K562 (cell line): ENCODE results near the gene GMDS. TPM values are rescaled to one million over a fixed set of nuclear protein-coding genes. Genes with fewer than 3 reads are reported as not detected.

ENCODE experiments used
- ATAC-seq: fragments of 200-7000 bp; cut with Tn5 transposase; 3 replicates; pipeline ENCODE4 v1.9.1; 2020; ENCODE audit warnings: moderate library complexity
- BruUV-seq: library from RNA; stranded (reverse); fragments of 400-500 nt; replicated peaks from 2 replicates; lab custom pipeline; 2021; lab: Mats Ljungman, UMichigan
- CTCF ChIA-PET: fragments of 300-600 bp; formaldehyde crosslinking; extraction: SDS; loops from one replicate; lab custom pipeline; 2021; ENCODE audit warnings: low intra/inter-chr PET ratio; lab: Yijun Ruan, JAX
- POLR2A ChIA-PET: fragments of 300-600, 350-650 bp; sonication (Branson Sonifier 250); formaldehyde crosslinking; extraction: SDS; loops from one replicate; lab custom pipeline; 2021; ENCODE audit warnings: antibody characterized with exemption, inconsistent platforms; lab: Yijun Ruan, JAX
- DNase-seq, 4 experiments: peaks; one replicate each; pipeline versions ENCODE4 v3.0.0 to v3.0.0-alpha.2; 2011 to 2018; ENCODE audit warnings: low spot score in 3 of 4, mixed read lengths in 3 of 4; ENCODE audit errors: extremely low read depth in 1 of 4
- FAIRE-seq: peaks from 2 replicates; lab custom pipeline; 2011; peaks lifted over from hg19 to GRCh38; lab: Jason Lieb, UNC
- H2AFZ ChIP-seq: 2 replicates; pipeline ENCODE4 v1.6.0; 2011; ENCODE audit warnings: low read depth, low read length, control low read depth, inconsistent platforms
- H3K27ac ChIP-seq: fragments of 200-600 bp; 3 replicates; pipeline ENCODE4 v1.8.0; 2011; ENCODE audit warnings: low read depth, mild to moderate bottlenecking, control low read depth, inconsistent platforms, low read length, moderate library complexity, mixed read lengths; ENCODE audit errors: extremely low read depth
- H3K27me3 ChIP-seq, 2 experiments: fragments of 300-600 bp in 1 of 2; 2 replicates in 1 of 2; 3 replicates in 1 of 2; pipeline versions ENCODE4 v1.6.0 to v1.8.0; 2011; ENCODE audit warnings: inconsistent platforms in 2 of 2, low read length in 2 of 2, mild to moderate bottlenecking in 1 of 2, mixed read lengths in 1 of 2, moderate library complexity in 1 of 2; ENCODE audit not compliant: control insufficient read depth in 2 of 2, insufficient read depth in 2 of 2
- H3K36me3 ChIP-seq: fragments of 300-600 bp; 3 replicates; pipeline ENCODE4 v1.8.0; 2011; ENCODE audit warnings: mild to moderate bottlenecking, low read length, inconsistent platforms; ENCODE audit not compliant: control insufficient read depth, insufficient read depth
- H3K4me1 ChIP-seq, 2 experiments: fragments of 200-600 bp in 1 of 2; replicated peaks in 1 of 2; 2 replicates in 1 of 2; 3 replicates in 1 of 2; pipeline versions ENCODE4 v1.5.1 to v1.8.0; 2011; ENCODE audit warnings: inconsistent platforms in 2 of 2, low read length in 2 of 2, mild to moderate bottlenecking in 1 of 2, mixed read lengths in 1 of 2, moderate library complexity in 1 of 2; ENCODE audit not compliant: control insufficient read depth in 2 of 2, insufficient read depth in 2 of 2
- H3K4me2 ChIP-seq: 2 replicates; pipeline ENCODE4 v1.6.1; 2011; ENCODE audit warnings: low read length, control low read depth, inconsistent platforms, mixed read lengths; ENCODE audit not compliant: insufficient read depth
- H3K4me3 ChIP-seq: fragments of 200-600 bp; sonication (generic), shearing (Covaris generic); 2 replicates; pipeline ENCODE4 v1.5.1; 2016; ENCODE audit warnings: control low read depth, inconsistent platforms
- H3K79me2 ChIP-seq: fragments of 200-600 bp; 3 replicates; pipeline ENCODE4 v1.8.0; 2011; ENCODE audit warnings: low read length, inconsistent platforms; ENCODE audit not compliant: control insufficient read depth, insufficient read depth
- H3K9ac ChIP-seq, 2 experiments: 2 replicates each; pipeline versions ENCODE4 v1.6.0 to v1.6.1; 2011; ENCODE audit warnings: low read depth in 2 of 2, low read length in 2 of 2, control low read depth in 1 of 2, inconsistent platforms in 1 of 2, mild to moderate bottlenecking in 1 of 2, mixed read lengths in 1 of 2; ENCODE audit not compliant: insufficient read depth in 1 of 2
- H3K9me1 ChIP-seq: one replicate; pipeline ENCODE4 v1.6.0; 2011; ENCODE audit warnings: inconsistent platforms, mild to moderate bottlenecking, low read length, moderate library complexity; ENCODE audit not compliant: control insufficient read depth, insufficient read depth
- H3K9me3 ChIP-seq: replicated peaks from 2 replicates; pipeline ENCODE4 v1.5.1; 2011; ENCODE audit warnings: low read depth, low read length, inconsistent platforms; ENCODE audit not compliant: control insufficient read depth, insufficient read depth
- H4K20me1 ChIP-seq: replicated peaks from 2 replicates; pipeline ENCODE4 v1.6.1; 2011; ENCODE audit warnings: low read length, inconsistent platforms, mixed read lengths; ENCODE audit not compliant: control insufficient read depth, insufficient read depth
- ADNP ChIP-seq: fragments of 200-800 bp; sonication (Bioruptor generic); IDR thresholded peaks from 2 replicates; pipeline ENCODE4 v1.6.1; 2016; ENCODE audit warnings: missing genetic modification characterization, missing compliant biosample characterization
- SIN3B ChIP-seq: fragments of 450-650 bp; IDR thresholded peaks from 2 replicates; pipeline ENCODE4 v1.6.1; 2017; ENCODE audit warnings: low read depth, mild to moderate bottlenecking, moderate library complexity
- SMAD1 ChIP-seq: fragments of 150-350 bp; IDR thresholded peaks from 2 replicates; pipeline ENCODE4 v1.6.1; 2014; ENCODE audit warnings: low read length, low read depth; ENCODE audit not compliant: partially characterized antibody
- ZNF143 ChIP-seq: sonication (generic); formaldehyde crosslinking; IDR thresholded peaks from 2 replicates; pipeline ENCODE4 v1.9.0; 2022; ENCODE audit warnings: mild to moderate bottlenecking, missing genetic modification reagents
- ZNF583 ChIP-seq: fragments of 250-450 bp; sonication (Bioruptor Pico); IDR thresholded peaks from 2 replicates; pipeline ENCODE4 v1.4.0; 2020
- WGBS: fragments of 100-300 bp; shearing (Covaris generic); methylation state at CpG from one replicate; pipeline ENCODE4 v1.1.6; 2016; ENCODE audit warnings: low coverage, mixed read lengths; ENCODE audit not compliant: insufficient coverage; ENCODE audit errors: missing lambda C conversion rate; 5-methylcytosine and 5-hydroxymethylcytosine counted together
- in situ Hi-C: fragments of 300-500 bp; cut with MboI; formaldehyde crosslinking; loops from 4 replicates; pipeline ENCODE4 v1.15.0; 2018; ENCODE audit warnings: inconsistent platforms, mixed read lengths
- intact Hi-C: fragments of 100-400 bp; cut with micrococcal nuclease; formaldehyde crosslinking; loops from 2 replicates; pipeline ENCODE4 v1.14.2; 2022
- polyA plus RNA-seq, 8 experiments: library from polyadenylated mRNA; depleted of rRNA in 4 of 8; stranded (reverse) in 5 of 8; unstranded in 3 of 8; fragments of >200 nt; fragmentation: Nextera tagmentation in 2 of 8; fragmentation: Illumina TruSeq in 1 of 8; extraction: Ambion mirVana in 2 of 8; extraction: Trizol in 1 of 8; gene quantifications; 2 replicates each; pipeline versions ENCODE4 v1.2.1 to v1.2.3, GENCODE V29; 2011 to 2014; ENCODE audit warnings: inconsistent platforms in 1 of 8, missing spikeins in 1 of 8
- total RNA-seq, 7 experiments: library from RNA; depleted of rRNA in 6 of 7; stranded (reverse); fragments of >200 nt in 6 of 7; fragmentation: Illumina TruSeq in 2 of 7; extraction: Trizol in 2 of 7; gene quantifications; 2 replicates each; pipeline versions ENCODE4 v1.2.1 to v1.2.3, GENCODE V29; 2011 to 2021; ENCODE audit warnings: low replicate concordance in 1 of 7
- TF ChIP-seq, protein P1 (sequence below), 2 experiments: fragments of 450-650 bp in 1 of 2; sonication (generic) in 1 of 2; formaldehyde crosslinking; conservative IDR thresholded peaks; 2 replicates each; pipeline versions ENCODE4 v1.4.0 to v1.8.1; 2020 to 2022; ENCODE audit warnings: mild to moderate bottlenecking in 1 of 2, missing genetic modification reagents in 1 of 2
- TF ChIP-seq, protein P2 (sequence below), 2 experiments: fragments of 450-650 bp; IDR thresholded peaks; 2 replicates each; pipeline ENCODE4 v1.6.1; 2016; ENCODE audit warnings: mild to moderate bottlenecking in 2 of 2, borderline replicate concordance in 1 of 2, low read depth in 1 of 2, moderate library complexity in 1 of 2

The GMDS gene
- total and polyA plus RNA-seq, 9 of the 15 experiments (the other 6 are each of a cell fraction or from before 2014, with no cell fraction given): 0.48 to 31.8 (median 13.4) TPM

DNA sequence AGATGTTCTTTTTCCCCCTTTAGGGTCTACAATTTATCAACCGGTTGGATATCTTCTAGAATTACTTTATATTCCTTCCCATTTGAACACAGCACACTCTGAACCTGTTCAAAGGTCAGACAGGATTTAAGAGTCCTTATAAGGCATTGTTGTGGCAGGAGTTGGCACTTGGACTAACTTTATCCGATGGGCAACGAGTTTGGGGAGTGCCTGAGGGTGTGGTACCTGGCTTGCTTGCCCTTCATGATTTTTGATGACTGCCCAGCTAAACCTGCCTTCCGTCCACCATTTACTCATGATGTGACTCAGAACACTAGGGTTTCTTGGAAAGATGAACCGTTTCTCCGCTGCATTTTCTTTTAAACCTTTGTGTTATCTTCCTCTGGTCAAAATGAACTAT is 350.5 kb downstream of the GMDS start:
- FAIRE-seq (no peak), ATAC-seq (no peak), DNase-seq (no peak)
- Histone ChIP-seq H3K79me2 (no peaks in the 10 kb centered on the region), H2AFZ (no peak overlapping the region), H3K4me3 (no peak overlapping the region), H3K4me1 (no peaks in the 10 kb centered on the region), H4K20me1 (no peaks in the 10 kb centered on the region; the same call in 1 of the 2 replicates), H3K27me3 (peaks cover 5 to 16% of the 10 kb centered on the region in 2 experiments), H3K27ac (no peak overlapping the region), H3K9ac (no peak overlapping the region), H3K9me3 (no peaks in the 10 kb centered on the region), H3K36me3 (no peaks in the 10 kb centered on the region), H3K9me1 (no peaks in the 10 kb centered on the region), H3K4me2 (no peak overlapping the region)
- TF ChIP-seq, protein P1, sequence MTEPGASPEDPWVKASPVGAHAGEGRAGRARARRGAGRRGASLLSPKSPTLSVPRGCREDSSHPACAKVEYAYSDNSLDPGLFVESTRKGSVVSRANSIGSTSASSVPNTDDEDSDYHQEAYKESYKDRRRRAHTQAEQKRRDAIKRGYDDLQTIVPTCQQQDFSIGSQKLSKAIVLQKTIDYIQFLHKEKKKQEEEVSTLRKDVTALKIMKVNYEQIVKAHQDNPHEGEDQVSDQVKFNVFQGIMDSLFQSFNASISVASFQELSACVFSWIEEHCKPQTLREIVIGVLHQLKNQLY (CRISPR knock-in tag; conservative IDR thresholded peaks at IDR 0.05): no peak
- TF ChIP-seq ADNP (tag) (no peak), SMAD1 (no peak), SIN3B (no peak), ZNF143 (no peak), ZNF583 (CRISPR knock-in tag) (no peak)
- TF ChIP-seq, protein P2, sequence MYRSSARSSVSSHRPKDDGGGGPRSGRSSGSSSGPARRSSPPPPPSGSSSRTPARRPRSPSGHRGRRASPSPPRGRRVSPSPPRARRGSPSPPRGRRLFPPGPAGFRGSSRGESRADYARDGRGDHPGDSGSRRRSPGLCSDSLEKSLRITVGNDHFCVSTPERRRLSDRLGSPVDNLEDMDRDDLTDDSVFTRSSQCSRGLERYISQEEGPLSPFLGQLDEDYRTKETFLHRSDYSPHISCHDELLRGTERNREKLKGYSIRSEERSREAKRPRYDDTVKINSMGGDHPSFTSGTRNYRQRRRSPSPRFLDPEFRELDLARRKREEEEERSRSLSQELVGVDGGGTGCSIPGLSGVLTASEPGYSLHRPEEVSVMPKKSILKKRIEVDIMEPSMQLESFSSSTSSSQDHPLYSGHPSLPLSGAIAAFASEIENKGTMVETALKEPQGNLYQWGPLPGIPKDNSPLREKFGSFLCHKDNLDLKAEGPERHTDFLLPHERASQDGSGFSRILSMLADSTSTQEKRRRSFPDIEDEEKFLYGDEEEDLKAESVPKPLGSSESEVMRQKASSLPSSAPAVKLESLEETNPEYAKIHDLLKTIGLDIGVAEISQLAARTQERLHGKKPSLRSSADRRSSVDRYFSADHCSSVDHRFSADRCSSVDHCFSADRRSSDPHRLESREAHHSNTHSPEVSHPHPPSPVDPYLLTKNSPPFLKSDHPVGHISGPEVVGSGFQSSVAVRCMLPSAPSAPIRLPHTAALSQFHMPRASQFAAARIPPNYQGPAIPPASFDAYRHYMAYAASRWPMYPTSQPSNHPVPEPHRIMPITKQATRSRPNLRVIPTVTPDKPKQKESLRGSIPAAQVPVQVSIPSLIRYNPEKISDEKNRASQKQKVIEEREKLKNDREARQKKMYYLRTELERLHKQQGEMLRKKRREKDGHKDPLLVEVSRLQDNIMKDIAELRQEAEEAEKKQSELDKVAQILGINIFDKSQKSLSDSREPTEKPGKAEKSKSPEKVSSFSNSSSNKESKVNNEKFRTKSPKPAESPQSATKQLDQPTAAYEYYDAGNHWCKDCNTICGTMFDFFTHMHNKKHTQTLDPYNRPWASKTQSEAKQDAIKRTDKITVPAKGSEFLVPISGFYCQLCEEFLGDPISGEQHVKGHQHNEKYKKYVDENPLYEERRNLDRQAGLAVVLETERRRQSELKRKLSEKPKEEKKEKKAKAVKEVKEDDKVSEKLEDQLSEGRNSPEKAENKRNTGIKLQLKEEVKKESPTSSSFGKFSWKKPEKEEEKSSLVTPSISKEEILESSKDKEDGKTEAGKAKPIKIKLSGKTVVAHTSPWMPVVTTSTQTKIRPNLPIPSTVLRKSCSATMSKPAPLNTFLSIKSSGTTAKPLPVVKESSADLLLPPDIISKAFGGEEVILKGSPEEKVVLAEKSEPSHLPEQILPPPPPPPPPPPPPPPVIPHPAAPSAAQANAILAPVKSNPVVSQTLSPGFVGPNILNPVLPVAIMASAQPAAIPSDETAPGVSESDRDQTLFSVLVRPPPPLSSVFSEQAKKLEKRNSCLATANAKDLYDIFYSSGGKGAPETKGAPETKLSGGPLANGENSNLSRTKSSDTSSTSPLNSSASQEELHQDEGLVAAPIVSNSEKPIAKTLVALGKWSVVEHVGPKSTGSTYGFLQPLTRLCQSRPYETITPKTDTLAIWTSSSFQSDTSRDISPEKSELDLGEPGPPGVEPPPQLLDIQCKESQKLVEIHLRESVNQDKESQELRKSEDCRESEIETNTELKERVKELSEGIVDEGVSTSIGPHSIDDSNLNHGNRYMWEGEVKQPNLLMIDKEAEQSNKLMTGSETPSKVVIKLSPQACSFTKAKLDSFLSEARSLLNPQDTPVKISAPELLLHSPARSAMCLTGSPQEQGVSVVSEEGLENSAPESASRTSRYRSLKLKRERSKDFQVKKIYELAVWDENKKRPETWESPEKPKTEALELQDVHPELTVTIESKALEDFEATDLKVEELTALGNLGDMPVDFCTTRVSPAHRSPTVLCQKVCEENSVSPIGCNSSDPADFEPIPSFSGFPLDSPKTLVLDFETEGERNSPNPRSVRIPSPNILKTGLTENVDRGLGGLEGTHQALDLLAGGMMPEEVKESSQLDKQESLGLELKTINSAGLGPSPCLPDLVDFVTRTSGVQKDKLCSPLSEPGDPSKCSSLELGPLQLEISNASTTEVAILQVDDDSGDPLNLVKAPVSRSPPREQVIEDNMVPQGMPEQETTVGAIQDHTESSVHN (IDR thresholded peaks at IDR 0.05; ENCODE audit: borderline replicate concordance in 1 of 2, low read depth in 1 of 2): no peak
- ChIA-PET POLR2A (no interaction called here), CTCF (no interaction called here)
- in situ Hi-C loops (loop anchor here (10.0 kb wide), 1 partner anchor 460 kb away; no protein-coding TSS in a partner anchor), intact Hi-C loops (loop anchor here (5.0 to 10.0 kb wide), 2 partner anchors 210 to 302 kb away; no protein-coding TSS in a partner anchor)
- BruUV-seq: no TSS peak
- 4% methylated on average over 6 of the region's 6 CpGs for WGBS
